HCT116 (cell line): ENCODE results near the gene PLA2G4B. TPM values are rescaled to one million over a fixed set of nuclear protein-coding genes. Genes with fewer than 3 reads are reported as not detected.

Experiments
- ATAC-seq: fragments of 200-7000 bp; cut with Tn5 transposase; 2 replicates; pipeline ENCODE4 v1.9.1; 2020; ENCODE audit warnings: mild to moderate bottlenecking, moderate library complexity
- BruUV-seq: library from RNA; stranded (reverse); fragments of 400-500 nt; replicated peaks from 2 replicates; lab custom pipeline; 2021; lab: Mats Ljungman, UMichigan
- CTCF ChIA-PET: fragments of 300-600 bp; sonication (Branson Sonifier 250); formaldehyde crosslinking; loops from one replicate; lab custom pipeline; 2021; ENCODE audit warnings: antibody characterized with exemption; lab: Charles Lee
- POLR2A ChIA-PET: fragments of 300-600, 350-600 bp; sonication (Branson Sonifier 250); formaldehyde crosslinking; loops from one replicate; lab custom pipeline; 2021; ENCODE audit warnings: antibody characterized with exemption; lab: Charles Lee
- RAD21 ChIA-PET, 2 experiments: fragments of 300-600 bp; sonication (Branson Sonifier 250); formaldehyde crosslinking; loops; one replicate each; lab custom pipeline; 2023; ENCODE audit warnings: low total read pairs in 2 of 2; ENCODE audit not compliant: uncharacterized antibody in 2 of 2, unreplicated experiment in 2 of 2, low non-redundant PET in 1 of 2; lab: Charles Lee
- DNase-seq: peaks from one replicate; pipeline ENCODE4 v3.0.0-alpha.2; 2010; ENCODE audit warnings: low read depth, low spot score
- H2AFZ ChIP-seq: fragments of 200-600 bp; shearing (Covaris generic), sonication (generic); 2 replicates; pipeline ENCODE4 v1.6.1; 2017; ENCODE audit warnings: low read depth, mixed run types, mixed read lengths, antibody characterized with exemption, low read length; ENCODE audit not compliant: poor library complexity, severe bottlenecking
- H3K27ac ChIP-seq: 2 replicates; pipeline ENCODE4 v1.5.1; 2012; ENCODE audit warnings: low read depth, low read length
- H3K27me3 ChIP-seq: fragments of 200-600 bp; sonication (generic); 2 replicates; pipeline ENCODE4 v1.6.1; 2016; ENCODE audit warnings: mixed run types, low read length, mixed read lengths; ENCODE audit not compliant: insufficient read depth
- H3K36me3 ChIP-seq, 2 experiments: fragments of 200-500 bp in 1 of 2; fragments of 200-600 bp in 1 of 2; sonication (Bioruptor generic) in 1 of 2; sonication (generic) in 1 of 2; 2 replicates each; pipeline versions ENCODE4 v1.5.1 to v1.6.1; 2014 to 2016; ENCODE audit warnings: low read length in 2 of 2, inconsistent platforms in 1 of 2, mixed read lengths in 1 of 2, mixed run types in 1 of 2; ENCODE audit not compliant: insufficient read depth in 2 of 2, control insufficient read depth in 1 of 2
- H3K4me1 ChIP-seq, 2 experiments: fragments of 200-600 bp in 1 of 2; sonication (generic) in 1 of 2; 2 replicates each; pipeline versions ENCODE4 v1.5.1 to v1.6.1; 2012 to 2017; ENCODE audit warnings: low read length in 2 of 2, inconsistent platforms in 1 of 2, mild to moderate bottlenecking in 1 of 2, mixed read lengths in 1 of 2, mixed run types in 1 of 2, moderate library complexity in 1 of 2; ENCODE audit not compliant: insufficient read depth in 2 of 2, control insufficient read depth in 1 of 2
- H3K4me2 ChIP-seq: fragments of 200-600 bp; sonication (generic); 2 replicates; pipeline ENCODE4 v1.6.1; 2017; ENCODE audit warnings: mixed run types, low read length, mixed read lengths
- H3K4me3 ChIP-seq, 2 experiments: fragments of 200-600 bp in 1 of 2; sonication (generic) in 1 of 2; replicated peaks in 1 of 2; 2 replicates each; pipeline ENCODE4 v1.5.1; 2011 to 2016; ENCODE audit warnings: low read length in 2 of 2, control low read depth in 1 of 2, low read depth in 1 of 2, mild to moderate bottlenecking in 1 of 2, mixed read lengths in 1 of 2, mixed run types in 1 of 2
- H3K79me2 ChIP-seq: fragments of 200-600 bp; sonication (generic); 2 replicates; pipeline ENCODE4 v1.6.1; 2017; ENCODE audit warnings: mild to moderate bottlenecking, mixed run types, low read length, moderate library complexity, mixed read lengths; ENCODE audit not compliant: insufficient read depth
- H3K9ac ChIP-seq: fragments of 200-600 bp; sonication (generic); 2 replicates; pipeline ENCODE4 v1.6.1; 2016; ENCODE audit warnings: low read length, mixed read lengths
- H3K9me2 ChIP-seq: fragments of 200-600 bp; sonication (generic), shearing (Covaris generic); 2 replicates; pipeline ENCODE4 v1.6.1; 2017; ENCODE audit warnings: mixed run types, mild to moderate bottlenecking, moderate library complexity; ENCODE audit not compliant: insufficient read depth
- H3K9me3 ChIP-seq, 2 experiments: fragments of 200-500 bp in 1 of 2; fragments of 200-600 bp in 1 of 2; sonication (Bioruptor generic) in 1 of 2; sonication (generic) in 1 of 2; 2 replicates each; pipeline ENCODE4 v1.6.1; 2014 to 2017; ENCODE audit warnings: low read length in 2 of 2, mixed read lengths in 2 of 2, inconsistent platforms in 1 of 2, low read depth in 1 of 2, mild to moderate bottlenecking in 1 of 2, mixed run types in 1 of 2, moderate library complexity in 1 of 2; ENCODE audit not compliant: control insufficient read depth in 1 of 2, insufficient read depth in 1 of 2
- H4K20me1 ChIP-seq: fragments of 200-600 bp; sonication (generic), shearing (Covaris generic); 2 replicates; pipeline ENCODE4 v1.6.1; 2017; ENCODE audit warnings: mixed run types, mild to moderate bottlenecking, moderate library complexity; ENCODE audit not compliant: insufficient read depth
- ATF3 ChIP-seq: IDR thresholded peaks from 2 replicates; pipeline ENCODE4 v1.6.1; 2012
- CEBPB ChIP-seq: IDR thresholded peaks from 2 replicates; pipeline ENCODE4 v1.6.1; 2012; ENCODE audit warnings: low read depth
- EGR1 ChIP-seq: IDR thresholded peaks from 2 replicates; pipeline ENCODE4 v1.6.1; 2012; ENCODE audit warnings: low read depth
- ELF1 ChIP-seq: IDR thresholded peaks from 2 replicates; pipeline ENCODE4 v1.6.1; 2012; ENCODE audit warnings: low read depth, borderline replicate concordance
- EZH2 ChIP-seq: fragments of 200-600 bp; sonication (generic); IDR thresholded peaks from 2 replicates; pipeline ENCODE4 v1.6.1; 2017; ENCODE audit warnings: antibody characterized with exemption, mixed run types
- EZH2phosphoT487 ChIP-seq: fragments of 200-600 bp; IDR thresholded peaks from 2 replicates; pipeline ENCODE4 v1.6.1; 2018; ENCODE audit warnings: antibody characterized with exemption, borderline replicate concordance
- JUND ChIP-seq: IDR thresholded peaks from 2 replicates; pipeline ENCODE4 v1.6.1; 2012
- SIN3A ChIP-seq: IDR thresholded peaks from 2 replicates; pipeline ENCODE4 v1.6.1; 2012; ENCODE audit warnings: low read depth
- SP1 ChIP-seq: IDR thresholded peaks from 2 replicates; pipeline ENCODE4 v1.6.1; 2012; ENCODE audit warnings: low read depth
- SRF ChIP-seq: IDR thresholded peaks from 2 replicates; pipeline ENCODE4 v1.6.1; 2012; ENCODE audit warnings: low read depth
- ZBTB33 ChIP-seq: IDR thresholded peaks from 2 replicates; pipeline ENCODE4 v1.6.1; 2011; ENCODE audit warnings: mild to moderate bottlenecking, low read length, moderate library complexity; ENCODE audit not compliant: insufficient replicate concordance; ENCODE audit errors: extremely low read depth
- ZFX ChIP-seq: fragments of 450-650 bp; IDR thresholded peaks from 2 replicates; pipeline ENCODE4 v1.6.1; 2017
- ZNF274 ChIP-seq: fragments of 200-500 bp; sonication (Bioruptor generic); IDR thresholded peaks from 2 replicates; pipeline ENCODE4 v1.6.1; 2014; ENCODE audit warnings: mild to moderate bottlenecking, low read depth, low read length, inconsistent platforms
- intact Hi-C: fragments of 100-400 bp; cut with micrococcal nuclease; formaldehyde crosslinking; loops from 2 replicates; pipeline ENCODE4 v1.10.0; 2022
- total RNA-seq: library from RNA; stranded (reverse); gene quantifications from one replicate; pipeline ENCODE4 v1.2.1, GENCODE V29; 2021; ENCODE audit not compliant: unreplicated experiment

PLA2G4B gene
- total RNA-seq, 1 experiment from 2014 or later: 4.7 TPM

- no peak for TF ChIP-seq CEBPB
- no peak for TF ChIP-seq ZFX
- no peak for TF ChIP-seq ELF1
- no peak for TF ChIP-seq JUND
Measured at GRCh38 chr15:41847981-41848380, 9.3 kb downstream of the PLA2G4B start (continued).

DNA sequence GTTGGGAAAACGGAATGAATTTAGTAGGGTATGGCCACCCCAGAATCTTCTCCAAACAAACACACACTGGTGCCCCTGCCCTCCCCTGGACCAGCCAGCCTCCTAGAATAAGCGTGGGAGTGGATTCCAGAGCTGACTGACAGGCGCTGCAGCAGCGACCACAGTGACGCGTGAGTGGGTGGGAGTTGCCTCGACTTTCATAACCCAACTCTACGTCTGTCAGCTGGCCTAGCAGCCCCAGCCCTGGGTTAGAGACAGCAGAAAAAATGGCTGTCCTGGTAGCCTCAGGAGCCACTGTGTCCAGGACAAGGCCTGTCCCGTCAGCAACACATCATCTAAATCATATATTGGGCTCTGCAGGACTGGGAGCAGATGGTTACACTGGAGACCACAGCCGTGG, 10.0 kb downstream of the PLA2G4B start:
- intact Hi-C loops: no loop called here
- no peaks in the 10 kb centered on the region for H4K20me1 ChIP-seq
- no peak overlapping the region for H3K4me3 ChIP-seq
- BruUV-seq: no TSS peak
- peaks cover 0 to 3% of the 10 kb centered on the region in 2 experiments; a peak in 1 of 4 replicates for H3K36me3 ChIP-seq
- H3K9ac ChIP-seq: no peak overlapping the region
- DNase-seq (no peak), ATAC-seq (no peak)
- H3K27ac ChIP-seq: no peak overlapping the region
- no peaks in the 10 kb centered on the region for H3K4me1 ChIP-seq
- ChIA-PET POLR2A (no interaction called here), CTCF (no interaction called here), RAD21 (no interaction called here)
- H3K4me2 ChIP-seq: no peak overlapping the region
- H3K27me3 ChIP-seq: no peaks in the 10 kb centered on the region
- H3K79me2 ChIP-seq: no peaks in the 10 kb centered on the region
- H3K9me2 ChIP-seq: no peaks in the 10 kb centered on the region
- TF ChIP-seq ZBTB33: no peak
- TF ChIP-seq CEBPB: no peak
- no peak for TF ChIP-seq SP1
- no peak for TF ChIP-seq SIN3A
- no peak for TF ChIP-seq EGR1
- TF ChIP-seq EZH2: no peak
- no peak for TF ChIP-seq ATF3
- TF ChIP-seq ZNF274: no peak
- no peak for TF ChIP-seq SRF
- TF ChIP-seq EZH2phosphoT487: no peak
- H2AFZ ChIP-seq: no peak overlapping the region
- H3K9me3 ChIP-seq: no peaks in the 10 kb centered on the region
